22Rv1 (cell line): ENCODE measurements around the gene OSER1.

Experiments used
- H3K27ac ChIP-seq: fragments of 450-650 bp; 2 replicates; pipeline ENCODE4 v1.5.1; 2017
- CTCF ChIP-seq: fragments of 450-650 bp; IDR thresholded peaks from 2 replicates; pipeline ENCODE4 v1.5.1; 2017; ENCODE audit warnings: mild to moderate bottlenecking
- ZFX ChIP-seq: fragments of 450-650 bp; IDR thresholded peaks from 2 replicates; pipeline ENCODE4 v1.6.1; 2017; ENCODE audit warnings: antibody characterized with exemption, borderline replicate concordance

OSER1 gene

GRCh38 chr20:44173116-44173515 lies 37.5 kb downstream of the OSER1 start:
- no peak for TF ChIP-seq CTCF
- no peak for TF ChIP-seq ZFX
- H3K27ac ChIP-seq = no peak overlapping the region

GRCh38 chr20:44172572-44172950 lies 38.0 kb downstream of the OSER1 start:
- TF ChIP-seq CTCF = no peak
- TF ChIP-seq ZFX = no peak
- no peak overlapping the region for H3K27ac ChIP-seq

- H3K27ac ChIP-seq = no peak overlapping the region
- TF ChIP-seq ZFX (no peak), CTCF (no peak)
Measured at GRCh38 chr20:44171775-44172571, 38.6 kb downstream of the OSER1 start.

GRCh38 chr20:44170816-44171410 lies 39.7 kb downstream of the OSER1 start:
- TF ChIP-seq ZFX = no peak
- no peak for TF ChIP-seq CTCF
- no peak overlapping the region for H3K27ac ChIP-seq

- H3K27ac ChIP-seq = no peak overlapping the region
- TF ChIP-seq ZFX (no peak), CTCF (no peak)
Measured at GRCh38 chr20:44167736-44168135, 42.8 kb downstream of the OSER1 start.

- H3K27ac ChIP-seq = no peak overlapping the region
- no peak for TF ChIP-seq CTCF
- TF ChIP-seq ZFX = no peak
Measured at GRCh38 chr20:44166477-44166876, 44.1 kb downstream of the OSER1 start.

GRCh38 chr20:44166008-44166407 lies 44.6 kb downstream of the OSER1 start:
- TF ChIP-seq CTCF (no peak), ZFX (no peak)
- no peak overlapping the region for H3K27ac ChIP-seq
